ENCODE results near the gene ADCY5. TPM values are rescaled to one million over a fixed set of nuclear protein-coding genes. Genes with fewer than 3 reads are reported as not detected.

The ADCY5 gene
- total RNA-seq, 1 donor from 2014 or later: 4.0 TPM

DNA sequence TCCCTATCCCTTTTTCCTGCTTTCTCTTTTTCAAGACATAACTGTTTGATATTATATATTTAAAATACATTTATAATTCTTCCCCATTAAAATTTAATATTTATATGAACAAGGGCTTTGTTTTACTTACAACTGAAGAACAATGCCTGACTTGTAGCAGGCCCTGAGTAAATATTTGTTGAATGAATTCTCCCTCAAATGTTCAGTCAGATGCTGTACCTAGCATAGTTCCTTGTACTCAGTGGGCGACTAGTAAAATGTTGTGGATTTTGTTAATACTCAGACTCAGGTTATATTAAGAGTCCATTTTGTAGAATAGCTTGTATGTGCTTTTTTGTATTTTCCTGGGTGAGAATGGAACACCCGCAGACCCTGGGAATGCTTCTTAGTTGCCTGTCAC is 178.1 kb downstream of the ADCY5 start:
- Histone ChIP-seq H3K9me3 (no peaks in the 10 kb centered on the region), H3K36me3 (peaks cover 3% of the 10 kb centered on the region), H3K27ac (no peak overlapping the region), H3K27me3 (no peaks in the 10 kb centered on the region), H3K4me3 (no peak overlapping the region), H3K4me1 (no peaks in the 10 kb centered on the region)
- TF ChIP-seq, protein P1, sequence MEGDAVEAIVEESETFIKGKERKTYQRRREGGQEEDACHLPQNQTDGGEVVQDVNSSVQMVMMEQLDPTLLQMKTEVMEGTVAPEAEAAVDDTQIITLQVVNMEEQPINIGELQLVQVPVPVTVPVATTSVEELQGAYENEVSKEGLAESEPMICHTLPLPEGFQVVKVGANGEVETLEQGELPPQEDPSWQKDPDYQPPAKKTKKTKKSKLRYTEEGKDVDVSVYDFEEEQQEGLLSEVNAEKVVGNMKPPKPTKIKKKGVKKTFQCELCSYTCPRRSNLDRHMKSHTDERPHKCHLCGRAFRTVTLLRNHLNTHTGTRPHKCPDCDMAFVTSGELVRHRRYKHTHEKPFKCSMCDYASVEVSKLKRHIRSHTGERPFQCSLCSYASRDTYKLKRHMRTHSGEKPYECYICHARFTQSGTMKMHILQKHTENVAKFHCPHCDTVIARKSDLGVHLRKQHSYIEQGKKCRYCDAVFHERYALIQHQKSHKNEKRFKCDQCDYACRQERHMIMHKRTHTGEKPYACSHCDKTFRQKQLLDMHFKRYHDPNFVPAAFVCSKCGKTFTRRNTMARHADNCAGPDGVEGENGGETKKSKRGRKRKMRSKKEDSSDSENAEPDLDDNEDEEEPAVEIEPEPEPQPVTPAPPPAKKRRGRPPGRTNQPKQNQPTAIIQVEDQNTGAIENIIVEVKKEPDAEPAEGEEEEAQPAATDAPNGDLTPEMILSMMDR (IDR thresholded peaks at IDR 0.05): no peak
- intact Hi-C loops (cut with DNase I): no loop called here
- ATAC-seq (no peak), DNase-seq (no peak)

- Histone ChIP-seq H3K9me3 (no peaks in the 10 kb centered on the region), H3K4me1 (no peaks in the 10 kb centered on the region), H3K27ac (no peak overlapping the region), H3K27me3 (no peaks in the 10 kb centered on the region), H3K4me3 (no peak overlapping the region), H3K36me3 (peaks cover 7% of the 10 kb centered on the region)
- intact Hi-C loops (cut with DNase I): no loop called here
- TF ChIP-seq, protein P1 (IDR thresholded peaks at IDR 0.05): no peak
- DNase-seq: no peak
- no peak for ATAC-seq
Measured at GRCh38 chr3:123267821-123268220, 181.1 kb downstream of the ADCY5 start.

- intact Hi-C loops (cut with DNase I): no loop called here
- H3K4me1 ChIP-seq: no peaks in the 10 kb centered on the region
- DNase-seq (no peak), ATAC-seq (no peak)
- no peaks in the 10 kb centered on the region for H3K9me3 ChIP-seq
- H3K27me3 ChIP-seq: no peaks in the 10 kb centered on the region
- peaks cover 17% of the 10 kb centered on the region for H3K36me3 ChIP-seq
- TF ChIP-seq, protein P1 (IDR thresholded peaks at IDR 0.05): no peak
- H3K27ac ChIP-seq: no peak overlapping the region
- H3K4me3 ChIP-seq: no peak overlapping the region
Measured at GRCh38 chr3:123263941-123264340, 184.9 kb downstream of the ADCY5 start.

- Histone ChIP-seq H3K27me3 (no peaks in the 10 kb centered on the region), H3K4me3 (no peak overlapping the region), H3K9me3 (no peaks in the 10 kb centered on the region), H3K27ac (no peak overlapping the region), H3K36me3 (peaks cover 14% of the 10 kb centered on the region), H3K4me1 (no peaks in the 10 kb centered on the region)
- TF ChIP-seq, protein P1 (IDR thresholded peaks at IDR 0.05): no peak
- intact Hi-C loops (cut with DNase I): no loop called here
- ATAC-seq (no peak), DNase-seq (no peak)
Measured at GRCh38 chr3:123262868-123263267, 186.0 kb downstream of the ADCY5 start.

GRCh38 chr3:123262226-123262625 is 186.7 kb downstream of the ADCY5 start:
- intact Hi-C loops (cut with DNase I): no loop called here
- no peak for ATAC-seq
- DNase-seq: no peak
- no peak overlapping the region for H3K27ac ChIP-seq
- H3K9me3 ChIP-seq: no peaks in the 10 kb centered on the region
- no peak overlapping the region for H3K4me3 ChIP-seq
- no peaks in the 10 kb centered on the region for H3K4me1 ChIP-seq
- TF ChIP-seq, protein P1 (IDR thresholded peaks at IDR 0.05): no peak
- no peaks in the 10 kb centered on the region for H3K27me3 ChIP-seq
- H3K36me3 ChIP-seq: peaks cover 14% of the 10 kb centered on the region

DNA sequence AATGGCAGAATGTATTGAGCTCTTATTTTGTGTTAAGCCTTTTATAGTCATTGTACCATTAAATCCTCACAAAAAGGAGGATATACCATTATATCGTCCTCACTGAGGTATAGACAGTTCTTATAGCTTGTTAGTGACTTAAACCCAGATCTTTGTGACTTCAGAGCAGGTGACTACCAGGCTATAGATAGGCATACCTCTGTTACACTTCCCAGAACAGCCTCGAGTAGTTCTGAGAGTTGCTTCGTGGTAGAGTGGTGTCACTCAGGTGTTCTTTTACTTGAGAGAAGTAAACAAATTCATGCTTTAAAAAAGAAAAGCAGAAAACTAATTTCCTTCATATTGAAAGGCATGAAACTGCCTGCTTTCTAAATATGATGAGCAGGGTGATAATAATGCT is 187.2 kb downstream of the ADCY5 start:
- no peak overlapping the region for H3K4me3 ChIP-seq
- ATAC-seq (no peak), DNase-seq (no peak)
- H3K27me3 ChIP-seq: no peaks in the 10 kb centered on the region
- TF ChIP-seq, protein P1 (IDR thresholded peaks at IDR 0.05): no peak
- H3K4me1 ChIP-seq: no peaks in the 10 kb centered on the region
- peaks cover 14% of the 10 kb centered on the region for H3K36me3 ChIP-seq
- H3K27ac ChIP-seq: no peak overlapping the region
- intact Hi-C loops (cut with DNase I): no loop called here
- no peaks in the 10 kb centered on the region for H3K9me3 ChIP-seq
